ENCODE data around the gene IGSF3. TPM values are rescaled to one million over a fixed set of nuclear protein-coding genes. Genes with fewer than 3 reads are reported as not detected.
A peak's percentile ranks its signal among the peaks of the same experiment; 100 is the strongest.
"Not testable (repeated sequence)": the region's sequence is repeated elsewhere in the genome, so short reads cannot be mapped to it uniquely, and the experiment has no call there.

IGSF3 gene
- total RNA-seq, 4 donors from 2014 or later, result 2.5 to 14.3 (median 8.5) TPM

DNA sequence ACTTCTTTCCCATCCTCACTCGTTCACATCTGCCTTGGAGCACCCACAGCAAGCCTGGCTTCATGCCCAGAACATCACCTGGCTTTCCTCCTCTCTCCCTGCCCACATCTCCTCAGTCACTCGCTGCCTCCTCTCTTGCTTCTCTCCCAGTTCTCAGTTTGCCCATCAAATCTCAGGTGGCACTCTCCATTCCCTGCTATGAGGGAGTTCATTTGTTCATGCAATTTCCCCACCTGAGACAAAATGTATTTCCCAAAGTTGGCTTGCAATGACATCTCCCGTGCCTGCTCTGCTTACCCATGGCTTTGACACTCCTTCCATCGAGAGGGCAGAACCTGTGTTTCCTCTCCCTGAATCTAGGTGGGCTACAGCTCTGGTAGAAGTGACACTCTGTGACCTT lies 33.1 kb downstream of the IGSF3 start:
- H3K36me3 ChIP-seq; H3K27me3 ChIP-seq; DNase-seq (ENCODE audit: extremely low spot score); H3K4me1 ChIP-seq; H3K9me3 ChIP-seq; H3K27ac ChIP-seq (replicated peaks in 1 of 4); H3K4me3 ChIP-seq; intact Hi-C loops (cut with DNase I): not testable (repeated sequence)
- 77% methylated on average over 4 of the region's 4 CpGs for WGBS

DNA sequence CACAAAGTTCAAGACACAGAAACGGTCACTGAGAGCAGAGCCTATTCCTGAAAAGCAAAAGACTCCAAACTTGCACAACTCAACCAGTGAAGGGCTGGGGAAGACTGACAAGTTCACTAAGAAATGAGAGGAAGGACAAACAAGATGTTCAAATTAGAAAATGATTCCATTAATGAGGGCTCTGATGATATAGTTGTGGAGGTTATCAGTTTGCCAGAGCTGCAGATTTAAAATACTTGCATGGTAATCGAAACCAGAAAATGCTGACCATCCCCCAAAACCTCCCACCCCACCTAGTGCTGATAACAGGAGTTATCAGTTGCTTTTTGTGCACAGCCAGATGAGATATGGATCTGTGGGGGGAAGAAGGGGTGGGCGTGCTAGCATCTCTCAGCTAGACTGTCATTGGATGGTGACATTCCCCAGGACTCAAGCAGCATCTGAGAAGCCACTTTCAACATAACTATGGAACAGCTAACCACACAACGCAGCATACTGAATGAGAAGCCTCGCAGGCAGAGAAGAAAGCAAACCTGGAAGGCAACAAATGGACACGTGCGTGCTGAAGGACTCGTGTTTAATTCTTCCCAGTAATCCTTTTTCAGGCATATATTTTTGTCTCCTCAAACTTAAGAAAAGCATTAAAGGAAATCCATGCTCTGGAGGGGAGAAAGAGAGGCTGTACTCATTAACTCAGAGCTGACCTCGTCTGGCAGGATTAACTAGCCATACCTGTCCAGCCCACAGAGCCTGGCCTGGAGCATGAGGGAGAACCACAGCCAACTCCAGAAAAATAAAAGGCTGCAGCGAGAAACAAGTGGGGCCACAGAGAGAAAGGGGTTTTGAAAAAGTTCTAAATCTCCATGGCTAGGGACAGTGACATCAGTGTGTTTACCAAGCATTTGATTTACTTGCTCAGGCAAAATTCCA lies 35.3 kb downstream of the IGSF3 start:
- H3K27ac ChIP-seq (replicated peaks in 1 of 4); H3K36me3 ChIP-seq; intact Hi-C loops (cut with DNase I); H3K27me3 ChIP-seq; H3K4me3 ChIP-seq; H3K4me1 ChIP-seq; DNase-seq (ENCODE audit: extremely low spot score); H3K9me3 ChIP-seq: not testable (repeated sequence)
- 81% methylated on average over 10 of the region's 10 CpGs for WGBS

DNA sequence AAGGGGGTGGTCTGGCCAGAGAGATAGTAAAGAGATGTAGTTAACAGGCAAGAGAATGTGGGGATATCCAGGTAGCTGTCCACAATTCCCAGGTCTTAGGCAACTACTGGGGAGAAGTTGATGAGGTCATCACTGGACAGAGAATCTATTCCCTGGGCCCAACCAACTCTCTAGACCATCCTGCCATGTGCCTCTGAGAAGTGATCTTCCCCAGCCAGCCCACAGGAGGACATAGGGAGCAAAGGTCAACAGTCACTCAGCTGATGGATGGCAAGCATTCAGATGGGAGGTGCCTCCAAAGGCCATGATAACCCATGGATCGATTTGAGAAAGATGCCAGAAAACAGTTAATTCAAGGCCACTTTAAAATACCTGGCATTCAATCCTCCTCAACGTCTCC lies 36.0 kb downstream of the IGSF3 start:
- 54% methylated on average over 2 of the region's 2 CpGs for WGBS
- intact Hi-C loops (cut with DNase I); H3K4me3 ChIP-seq; H3K27ac ChIP-seq (replicated peaks in 1 of 4); H3K9me3 ChIP-seq; H3K27me3 ChIP-seq; H3K4me1 ChIP-seq; DNase-seq (ENCODE audit: extremely low spot score); H3K36me3 ChIP-seq: not testable (repeated sequence)

DNA sequence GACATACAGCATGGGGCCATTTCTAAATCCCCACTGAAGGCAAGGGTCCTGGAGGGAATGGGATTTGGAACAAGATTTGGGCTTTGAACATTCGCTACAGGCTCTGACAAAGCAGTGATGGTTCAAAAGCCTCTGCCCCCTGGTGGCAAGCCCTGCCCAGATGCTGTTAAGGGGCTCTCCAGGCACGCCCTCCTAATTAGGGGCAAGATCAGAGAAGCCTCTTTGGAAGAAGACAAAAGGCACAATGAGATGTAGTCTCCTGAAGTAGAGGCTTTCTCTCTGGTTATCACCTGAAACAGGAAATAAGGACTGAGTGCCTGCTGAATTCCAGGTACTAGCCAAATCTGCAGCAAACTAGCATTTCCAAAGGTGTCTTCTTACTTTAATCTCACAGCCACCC lies 37.5 kb downstream of the IGSF3 start:
- intact Hi-C loops (cut with DNase I), result not testable (repeated sequence)
- WGBS, result 72% methylated on average over 2 of the region's 2 CpGs

DNA sequence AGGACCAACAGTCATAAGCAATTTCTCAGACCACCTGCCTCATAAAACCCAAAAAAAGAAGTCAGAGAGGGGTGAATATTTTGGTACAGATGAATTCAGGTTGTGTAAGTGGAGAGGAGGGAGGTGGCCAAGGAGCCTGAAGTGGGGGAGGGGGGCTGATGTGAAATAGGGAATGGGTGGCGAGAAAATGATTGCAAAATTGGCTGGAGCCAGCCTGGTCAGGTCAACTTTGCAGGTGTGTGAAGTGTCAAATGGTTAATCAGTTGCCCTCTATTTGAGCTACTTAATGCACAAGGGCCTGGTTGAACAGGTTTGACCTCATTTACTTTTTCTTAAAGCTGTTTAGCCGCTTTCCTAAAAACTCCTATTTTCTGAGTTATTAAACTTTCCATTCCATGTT lies 38.1 kb downstream of the IGSF3 start:
- H3K27me3 ChIP-seq; H3K27ac ChIP-seq (replicated peaks in 1 of 4); H3K4me3 ChIP-seq; intact Hi-C loops (cut with DNase I); H3K4me1 ChIP-seq; H3K36me3 ChIP-seq; H3K9me3 ChIP-seq; DNase-seq (ENCODE audit: extremely low spot score): not testable (repeated sequence)
- WGBS, result 91% methylated on average over 2 of the region's 2 CpGs

More for the DNA sequence above, 37.5 kb downstream of the IGSF3 start:
- not testable (repeated sequence) for DNase-seq (ENCODE audit: extremely low spot score); H3K4me3 ChIP-seq; H3K27me3 ChIP-seq; H3K4me1 ChIP-seq; H3K36me3 ChIP-seq; H3K9me3 ChIP-seq; H3K27ac ChIP-seq (replicated peaks in 1 of 4)

DNA sequence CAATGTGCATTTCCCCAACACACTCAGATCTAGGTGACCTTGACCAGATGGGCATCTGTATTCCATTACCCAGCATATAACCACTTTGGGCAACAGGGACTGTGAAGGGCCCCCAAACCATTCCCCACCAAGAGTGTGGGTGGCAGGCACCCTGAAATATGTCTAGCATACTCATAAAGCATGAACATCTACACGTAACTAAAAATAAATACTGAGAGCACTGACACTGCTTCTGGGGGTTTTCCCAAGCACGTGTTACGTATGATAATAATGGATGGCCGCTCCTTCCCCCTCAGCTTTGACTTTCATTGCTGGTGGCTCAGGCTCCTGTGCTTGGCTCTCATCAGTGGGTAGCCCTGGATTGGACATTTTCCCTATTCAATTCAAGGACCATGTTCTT lies 39.1 kb downstream of the IGSF3 start:
- TF ChIP-seq POLR2AphosphoS5 (IDR thresholded peaks at IDR 0.05), result no peak
- no peak for TF ChIP-seq POLR2A (IDR thresholded peaks at IDR 0.05; ENCODE audit: low read depth)
- no peak for TF ChIP-seq EP300 (IDR thresholded peaks at IDR 0.05)
- TF ChIP-seq, protein P1, sequence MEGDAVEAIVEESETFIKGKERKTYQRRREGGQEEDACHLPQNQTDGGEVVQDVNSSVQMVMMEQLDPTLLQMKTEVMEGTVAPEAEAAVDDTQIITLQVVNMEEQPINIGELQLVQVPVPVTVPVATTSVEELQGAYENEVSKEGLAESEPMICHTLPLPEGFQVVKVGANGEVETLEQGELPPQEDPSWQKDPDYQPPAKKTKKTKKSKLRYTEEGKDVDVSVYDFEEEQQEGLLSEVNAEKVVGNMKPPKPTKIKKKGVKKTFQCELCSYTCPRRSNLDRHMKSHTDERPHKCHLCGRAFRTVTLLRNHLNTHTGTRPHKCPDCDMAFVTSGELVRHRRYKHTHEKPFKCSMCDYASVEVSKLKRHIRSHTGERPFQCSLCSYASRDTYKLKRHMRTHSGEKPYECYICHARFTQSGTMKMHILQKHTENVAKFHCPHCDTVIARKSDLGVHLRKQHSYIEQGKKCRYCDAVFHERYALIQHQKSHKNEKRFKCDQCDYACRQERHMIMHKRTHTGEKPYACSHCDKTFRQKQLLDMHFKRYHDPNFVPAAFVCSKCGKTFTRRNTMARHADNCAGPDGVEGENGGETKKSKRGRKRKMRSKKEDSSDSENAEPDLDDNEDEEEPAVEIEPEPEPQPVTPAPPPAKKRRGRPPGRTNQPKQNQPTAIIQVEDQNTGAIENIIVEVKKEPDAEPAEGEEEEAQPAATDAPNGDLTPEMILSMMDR (IDR thresholded peaks at IDR 0.05), result no peak
- H3K4me3 ChIP-seq, result no peak overlapping the region
- no peak overlapping the region for H3K27ac ChIP-seq (replicated peaks in 1 of 4)
- no peaks in the 10 kb centered on the region for H3K27me3 ChIP-seq
- H3K4me1 ChIP-seq, result no peaks in the 10 kb centered on the region
- H3K9me3 ChIP-seq, result no peaks in the 10 kb centered on the region
- 88% methylated on average over 4 of the region's 4 CpGs for WGBS
- H3K36me3 ChIP-seq, result no peaks in the 10 kb centered on the region
- intact Hi-C loops (cut with DNase I), result no loop called here
- no peak for DNase-seq (ENCODE audit: extremely low spot score)

DNA sequence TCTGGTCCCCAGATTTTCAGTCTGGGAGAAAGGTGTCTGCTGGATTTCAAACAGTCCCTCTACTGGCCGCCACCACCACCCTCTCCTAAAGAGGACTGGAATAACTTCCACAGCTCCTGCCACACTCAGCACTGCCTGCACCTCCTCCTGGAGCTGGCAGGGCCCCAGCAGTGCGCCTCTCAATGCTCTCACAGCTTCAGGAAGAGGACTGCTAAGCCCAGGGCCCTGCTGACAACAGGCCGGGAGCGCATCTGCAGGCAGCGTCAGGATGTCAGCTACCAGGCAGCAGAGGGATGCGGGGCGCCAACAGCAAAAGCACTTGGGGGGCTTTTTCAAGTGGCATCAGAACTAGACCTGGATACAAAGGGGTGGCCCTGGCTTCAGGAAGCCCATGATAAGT lies 40.2 kb downstream of the IGSF3 start:
- peak overlapping the region in 1 of 4 donors; percentile 36 for H3K27ac ChIP-seq (replicated peaks in 1 of 4)

DNA sequence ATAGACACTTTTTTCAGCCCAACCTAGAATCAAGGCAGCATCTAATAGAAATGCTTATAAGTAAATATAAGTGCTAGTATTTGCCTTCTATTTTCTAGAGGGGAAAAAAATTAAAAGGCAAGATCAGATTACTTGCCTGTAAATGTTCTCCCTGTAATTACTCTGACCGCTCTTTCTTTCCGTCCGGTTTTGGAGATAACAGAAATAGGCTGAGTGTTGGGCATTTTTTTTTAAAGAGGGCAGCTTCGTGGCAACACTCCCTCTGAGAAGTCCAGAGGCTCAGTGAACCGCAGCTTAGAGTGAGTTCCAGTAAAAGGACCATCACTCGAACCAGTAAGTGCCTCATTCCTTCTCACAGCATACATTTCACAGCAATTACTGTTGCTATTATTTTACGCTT lies 40.6 kb downstream of the IGSF3 start:
- H3K9me3 ChIP-seq; H3K4me3 ChIP-seq; intact Hi-C loops (cut with DNase I); H3K4me1 ChIP-seq; H3K27me3 ChIP-seq; DNase-seq (ENCODE audit: extremely low spot score); H3K36me3 ChIP-seq: not testable (repeated sequence)
- 61% methylated on average over 7 of the region's 7 CpGs for WGBS
- H3K27ac ChIP-seq (replicated peaks in 1 of 4), result peak overlapping the region in 1 of 4 donors; percentile 36

More for the DNA sequence above, 40.2 kb downstream of the IGSF3 start:
- intact Hi-C loops (cut with DNase I); H3K4me1 ChIP-seq; H3K27me3 ChIP-seq; H3K9me3 ChIP-seq; H3K4me3 ChIP-seq; DNase-seq (ENCODE audit: extremely low spot score); H3K36me3 ChIP-seq: not testable (repeated sequence)
- 67% methylated on average over 7 of the region's 7 CpGs for WGBS

DNA sequence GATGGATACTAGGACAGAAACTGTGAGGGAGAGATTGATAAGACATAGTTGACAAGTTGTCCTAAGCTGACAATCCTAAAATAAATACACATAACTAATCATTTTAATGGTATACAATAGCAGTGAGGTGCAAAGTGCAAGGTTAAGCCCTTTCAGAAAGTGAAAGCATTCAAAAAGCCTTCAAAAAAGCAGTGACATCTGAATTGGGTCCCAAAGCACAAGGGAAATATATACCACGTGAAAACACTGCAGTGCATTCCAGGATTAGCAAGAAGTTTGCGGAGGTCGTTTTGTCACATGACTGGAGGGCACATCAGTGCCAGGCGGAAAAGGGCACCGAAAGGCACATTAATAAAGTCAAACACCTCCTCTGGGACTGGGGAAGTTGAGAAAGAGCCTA lies 42.4 kb downstream of the IGSF3 start:
- H3K4me3 ChIP-seq; H3K36me3 ChIP-seq; H3K4me1 ChIP-seq; H3K27me3 ChIP-seq; H3K27ac ChIP-seq (replicated peaks in 1 of 4); intact Hi-C loops (cut with DNase I); H3K9me3 ChIP-seq; DNase-seq (ENCODE audit: extremely low spot score): not testable (repeated sequence)
- WGBS, result 81% methylated on average over 5 of the region's 5 CpGs
